HEK293T (cell line): ENCODE results near the gene MPZL3.

Experiments used
- BHLHE40 ChIP-seq: fragments of 450-650 bp; IDR thresholded peaks from 2 replicates; pipeline ENCODE4 v1.6.1; 2016; ENCODE audit warnings: mild to moderate bottlenecking, moderate library complexity, borderline replicate concordance
- L3MBTL2 ChIP-seq: fragments of 450-650 bp; conservative IDR thresholded peaks from 2 replicates; pipeline ENCODE4 v1.6.1; 2016; ENCODE audit warnings: mild to moderate bottlenecking
- LEF1 ChIP-seq: fragments of 450-650 bp; IDR thresholded peaks from 2 replicates; pipeline ENCODE4 v1.6.1; 2017; ENCODE audit warnings: mild to moderate bottlenecking, borderline replicate concordance
- NFRKB ChIP-seq: fragments of 450-650 bp; IDR thresholded peaks from 2 replicates; pipeline ENCODE4 v1.6.1; 2016; ENCODE audit warnings: mild to moderate bottlenecking, moderate library complexity

DNA sequence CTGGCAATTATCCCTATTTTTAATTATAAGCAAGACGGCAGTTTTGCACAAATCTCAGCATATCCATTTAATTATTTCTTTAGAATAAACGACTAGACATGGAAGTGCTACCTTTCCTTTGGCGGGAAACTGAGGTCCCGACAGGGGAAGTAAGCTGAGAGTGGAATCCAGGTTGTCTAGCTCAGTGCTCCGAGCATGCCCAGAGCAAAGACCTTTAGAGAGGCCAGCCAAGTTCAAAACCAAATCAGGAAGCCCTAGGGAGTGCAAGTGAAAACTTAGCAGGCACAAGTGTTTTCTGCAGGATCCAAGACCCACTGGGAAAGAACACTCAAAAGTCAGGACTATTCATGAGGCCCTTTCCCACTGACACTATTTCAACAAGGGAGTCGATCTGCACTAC lies 53.0 kb downstream of the MPZL3 start:
- TF ChIP-seq BHLHE40 (no peak), L3MBTL2 (no peak), LEF1 (no peak), NFRKB (no peak)
